ENCODE measurements around the gene LRP1. TPM values are rescaled to one million over a fixed set of nuclear protein-coding genes. Genes with fewer than 3 reads are reported as not detected.

The LRP1 gene
- total RNA-seq, 2 experiments from 2014 or later, result 6.6 to 8.5 TPM

- no peaks in the 10 kb centered on the region for H3K27me3 Mint-ChIP-seq
- H3K27me3 ChIP-seq (ENCODE audit: control insufficient read depth in 1 of 2, insufficient read depth in 2 of 2, low read length in 2 of 2), result no peaks in the 10 kb centered on the region
Observed at GRCh38 chr12:57166971-57167371, 38.7 kb downstream of the LRP1 start.

GRCh38 chr12:57168058-57168457 lies 39.8 kb downstream of the LRP1 start:
- intact Hi-C loops (cut with DNase I, micrococcal nuclease), result no loop called here
- Histone ChIP-seq H3K4me1 (ENCODE audit: insufficient read depth, low read length) (no peaks in the 10 kb centered on the region), H3K27me3 (ENCODE audit: control insufficient read depth in 1 of 2, insufficient read depth in 2 of 2, low read length in 2 of 2) (no peaks in the 10 kb centered on the region), H3K36me3 (ENCODE audit: insufficient read depth, low read length) (no peaks in the 10 kb centered on the region), H3K27ac (ENCODE audit: low read depth in 1 of 2, low read length in 2 of 2) (no peak overlapping the region), H3K9me3 (ENCODE audit: control insufficient read depth in 1 of 2, insufficient read depth in 1 of 2, low read length in 2 of 2) (no peaks in the 10 kb centered on the region), H3K4me3 (ENCODE audit: low read length) (no peak overlapping the region)
- no peak for TF ChIP-seq CTCF (IDR thresholded peaks at IDR 0.05)
- no peak overlapping the region for H3K4me3 Mint-ChIP-seq
- ATAC-seq (ENCODE audit: poor library complexity), result no peak
- no peaks in the 10 kb centered on the region for H3K4me1 Mint-ChIP-seq (ENCODE audit: low read depth)
- DNase-seq, result no peak
- H3K9me3 Mint-ChIP-seq, result no peaks in the 10 kb centered on the region
- ChIA-PET POLR2A (no interaction called here), CTCF (no interaction called here)
- H3K36me3 Mint-ChIP-seq (ENCODE audit: low read depth), result no peaks in the 10 kb centered on the region
- H3K27ac Mint-ChIP-seq, result no peak overlapping the region
- H3K27me3 Mint-ChIP-seq, result no peaks in the 10 kb centered on the region

More at GRCh38 chr12:57166971-57167371, 38.7 kb downstream of the LRP1 start:
- intact Hi-C loops (cut with DNase I, micrococcal nuclease), result no loop called here
- H3K27ac ChIP-seq (ENCODE audit: low read depth in 1 of 2, low read length in 2 of 2), result no peak overlapping the region
- H3K4me1 ChIP-seq (ENCODE audit: insufficient read depth, low read length), result no peaks in the 10 kb centered on the region
- POLR2A ChIA-PET, result no interaction called here
- ATAC-seq (ENCODE audit: poor library complexity) (no peak), DNase-seq (peak in 1 of 14 experiments; percentile 7)
- Mint-ChIP-seq H3K4me1 (ENCODE audit: low read depth) (no peaks in the 10 kb centered on the region), H3K4me3 (no peak overlapping the region), H3K9me3 (no peaks in the 10 kb centered on the region), H3K27ac (no peak overlapping the region), H3K36me3 (ENCODE audit: low read depth) (no peaks in the 10 kb centered on the region)
- no peak for TF ChIP-seq CTCF (IDR thresholded peaks at IDR 0.05)
- H3K36me3 ChIP-seq (ENCODE audit: insufficient read depth, low read length), result no peaks in the 10 kb centered on the region
- CTCF ChIA-PET, result no interaction called here
- H3K9me3 ChIP-seq (ENCODE audit: control insufficient read depth in 1 of 2, insufficient read depth in 1 of 2, low read length in 2 of 2), result no peaks in the 10 kb centered on the region
- no peak overlapping the region for H3K4me3 ChIP-seq (ENCODE audit: low read length)

- Mint-ChIP-seq H3K27ac (no peak overlapping the region), H3K4me3 (no peak overlapping the region), H3K36me3 (ENCODE audit: low read depth) (no peaks in the 10 kb centered on the region), H3K4me1 (ENCODE audit: low read depth) (no peaks in the 10 kb centered on the region), H3K27me3 (no peaks in the 10 kb centered on the region), H3K9me3 (no peaks in the 10 kb centered on the region)
- ChIA-PET CTCF (interaction anchor here (1.5 kb wide), 2 partner anchors 14 to 45 kb away, joined by 3 to 4 read pairs; no protein-coding TSS in a partner anchor), POLR2A (no interaction called here)
- H3K4me1 ChIP-seq (ENCODE audit: insufficient read depth, low read length), result no peaks in the 10 kb centered on the region
- no peak overlapping the region for H3K4me3 ChIP-seq (ENCODE audit: low read length)
- DNase-seq, result no peak
- no peaks in the 10 kb centered on the region for H3K9me3 ChIP-seq (ENCODE audit: control insufficient read depth in 1 of 2, insufficient read depth in 1 of 2, low read length in 2 of 2)
- TF ChIP-seq CTCF (IDR thresholded peaks at IDR 0.05), result no peak
- no peak overlapping the region for H3K27ac ChIP-seq (ENCODE audit: low read depth in 1 of 2, low read length in 2 of 2)
- no peaks in the 10 kb centered on the region for H3K36me3 ChIP-seq (ENCODE audit: insufficient read depth, low read length)
- H3K27me3 ChIP-seq (ENCODE audit: control insufficient read depth in 1 of 2, insufficient read depth in 2 of 2, low read length in 2 of 2), result no peaks in the 10 kb centered on the region
- intact Hi-C loops (cut with DNase I, micrococcal nuclease), result no loop called here
- no peak for ATAC-seq (ENCODE audit: poor library complexity)
Observed at GRCh38 chr12:57169046-57169795, 40.9 kb downstream of the LRP1 start.

All from CD4-positive, alpha-beta T cell (primary cell).